OCI-LY7 (cell line): Measurements from ENCODE around the gene LPP.

Experiments used
- CTCF ChIP-seq: fragments of 200-600 bp; sonication (generic); conservative IDR thresholded peaks from 2 replicates; pipeline ENCODE4 v1.5.1; 2014; ENCODE audit warnings: mild to moderate bottlenecking, antibody characterized with exemption, low read length, moderate library complexity, mixed read lengths
- EZH2phosphoT487 ChIP-seq: fragments of 200-600 bp; sonication (generic); IDR thresholded peaks from 2 replicates; pipeline ENCODE4 v1.6.1; 2018; ENCODE audit warnings: low read depth, borderline replicate concordance, mild to moderate bottlenecking, mixed run types, antibody characterized with exemption, low read length, moderate library complexity, mixed read lengths

GRCh38 chr3:188734395-188734794, 580.4 kb downstream of the LPP start:
- TF ChIP-seq CTCF, result no peak
- no peak for TF ChIP-seq EZH2phosphoT487
